ENCODE data around the gene CCDC148. TPM values are rescaled to one million over a fixed set of nuclear protein-coding genes. Genes with fewer than 3 reads are reported as not detected.

CCDC148 gene
- total and polyA plus RNA-seq, 4 donors: 0.02 to 0.42 (median 0.31) TPM

- Histone ChIP-seq H3K4me1 (ENCODE audit: control insufficient read depth in 4 of 4, insufficient read depth in 4 of 4, low read length in 3 of 4) (no peaks in the 10 kb centered on the region), H3K27ac (ENCODE audit: low read depth in 1 of 2, low read length in 2 of 2) (no peak overlapping the region), H3K9ac (ENCODE audit: low read depth in 1 of 2, low read length in 2 of 2) (no peak overlapping the region), H3K9me3 (ENCODE audit: control insufficient read depth in 4 of 4, low read length in 3 of 4) (no peaks in the 10 kb centered on the region), H3K27me3 (ENCODE audit: control insufficient read depth in 4 of 4, insufficient read depth in 4 of 4, low read length in 3 of 4) (no peaks in the 10 kb centered on the region), H3K36me3 (ENCODE audit: control insufficient read depth in 4 of 4, insufficient read depth in 3 of 4, low read depth in 1 of 4, low read length in 3 of 4) (no peaks in the 10 kb centered on the region), H3K4me3 (ENCODE audit: low read depth in 1 of 3, low read length in 3 of 3) (no peak overlapping the region)
- TF ChIP-seq YY1 (IDR thresholded peaks at IDR 0.05) (no peak), ATF3 (IDR thresholded peaks at IDR 0.05) (no peak), ZBTB33 (IDR thresholded peaks at IDR 0.05) (no peak), RAD21 (IDR thresholded peaks at IDR 0.05) (no peak), FOXA2 (IDR thresholded peaks at IDR 0.05) (no peak), FOXA1 (IDR thresholded peaks at IDR 0.05) (no peak), NR2F2 (IDR thresholded peaks at IDR 0.05) (no peak), HNF4G (IDR thresholded peaks at IDR 0.05) (no peak), TAF1 (conservative IDR thresholded peaks at IDR 0.05) (no peak), REST (IDR thresholded peaks at IDR 0.05) (no peak), JUND (IDR thresholded peaks at IDR 0.05) (no peak), CTCF (IDR thresholded peaks at IDR 0.05; ENCODE audit: low read depth, low read length, missing input control) (no peak), SP1 (IDR thresholded peaks at IDR 0.05) (no peak), GABPA (IDR thresholded peaks at IDR 0.05 in 1 of 2, conservative IDR thresholded peaks at IDR 0.05 in 1 of 2) (no peak), RXRA (IDR thresholded peaks at IDR 0.05) (no peak), HNF4A (conservative IDR thresholded peaks at IDR 0.05) (no peak), MAX (IDR thresholded peaks at IDR 0.05) (no peak), EGR1 (IDR thresholded peaks at IDR 0.05; ENCODE audit: low read depth in 2 of 2) (no peak)
- DNase-seq (ENCODE audit: low spot score): no peak
- WGBS: 81% methylated on average over 2 of the region's 2 CpGs
Observed at GRCh38 chr2:158313734-158314133, 142.8 kb downstream of the CCDC148 start.
